GM10248 (cell line): ENCODE measurements around the gene TAOK1.

Experiments used
- CTCF ChIA-PET: fragments of 300-600 bp; sonication (Branson Sonifier 250); formaldehyde crosslinking; extraction: SDS; loops from one replicate; lab custom pipeline; 2021; ENCODE audit warnings: antibody characterized with exemption; lab: Yijun Ruan, JAX
- POLR2A ChIA-PET: fragments of 350-650 bp; sonication (Branson Sonifier 250); formaldehyde crosslinking; extraction: SDS; loops from one replicate; lab custom pipeline; 2020; ENCODE audit warnings: antibody characterized with exemption; lab: Yijun Ruan, JAX
- DNase-seq: peaks from one replicate; pipeline ENCODE4 v3.0.0; 2012; ENCODE audit errors: extremely low spot score
- TF ChIP-seq, protein P1 (sequence below): IDR thresholded peaks from 2 replicates; pipeline ENCODE4 v1.5.1; 2012; ENCODE audit warnings: mild to moderate bottlenecking, low read depth; ENCODE audit errors: extremely low read depth, missing control alignments, control extremely low read depth

TAOK1 gene

DNA sequence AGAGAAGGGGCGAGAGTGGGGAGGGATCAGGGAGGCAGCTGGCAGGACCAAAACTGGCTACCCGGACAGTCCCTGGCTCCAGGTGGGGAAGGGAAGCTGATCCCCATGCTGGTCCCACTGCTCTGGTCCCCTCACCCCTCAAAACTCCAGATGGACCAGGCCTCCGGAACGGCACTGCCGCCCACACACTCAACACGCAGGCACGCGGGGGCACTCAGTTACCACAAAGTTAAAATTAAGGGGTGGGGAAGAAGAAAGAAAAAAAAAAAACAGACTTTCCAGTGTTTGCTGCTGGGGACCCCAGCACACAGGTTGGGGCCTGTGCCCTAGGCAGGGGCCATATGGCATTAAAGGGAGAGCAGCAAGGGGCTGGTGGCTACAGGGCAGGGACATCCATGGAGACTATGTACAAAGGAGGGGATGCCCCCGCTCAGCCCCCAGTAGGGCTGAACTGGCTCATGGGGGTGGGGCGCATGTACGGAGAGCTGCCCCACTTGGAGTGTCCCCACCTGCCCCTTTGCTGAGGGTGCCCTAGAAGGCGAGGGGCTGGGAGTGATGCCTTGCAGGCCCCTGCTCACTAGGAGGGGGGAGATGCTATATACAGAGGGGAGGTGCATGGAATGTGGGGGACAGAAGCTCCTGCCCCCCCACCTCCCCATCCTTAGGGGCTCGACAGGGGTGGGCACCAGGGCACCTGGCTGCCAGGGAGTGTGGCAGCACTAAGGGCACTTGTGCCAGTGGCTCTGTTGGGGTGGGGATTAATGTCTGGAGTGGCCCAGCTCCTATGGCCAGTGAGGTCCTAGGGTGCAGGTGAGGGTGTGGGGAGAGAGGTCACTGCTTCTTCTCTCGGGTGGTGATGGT lies 183.9 kb downstream of the TAOK1 start:
- ChIA-PET CTCF (interaction anchor here (1.0 to 14.3 kb wide), 14 partner anchors 8 to 519 kb away, joined by 3 to 172 read pairs (median 6); partner anchors contain the start of genes ANKRD13B and GIT1), POLR2A (interaction anchor here (1.0 kb wide), 1 partner anchor 7 kb away, joined by 3 read pairs; the partner anchor contains the start of gene ABHD15)

DNA sequence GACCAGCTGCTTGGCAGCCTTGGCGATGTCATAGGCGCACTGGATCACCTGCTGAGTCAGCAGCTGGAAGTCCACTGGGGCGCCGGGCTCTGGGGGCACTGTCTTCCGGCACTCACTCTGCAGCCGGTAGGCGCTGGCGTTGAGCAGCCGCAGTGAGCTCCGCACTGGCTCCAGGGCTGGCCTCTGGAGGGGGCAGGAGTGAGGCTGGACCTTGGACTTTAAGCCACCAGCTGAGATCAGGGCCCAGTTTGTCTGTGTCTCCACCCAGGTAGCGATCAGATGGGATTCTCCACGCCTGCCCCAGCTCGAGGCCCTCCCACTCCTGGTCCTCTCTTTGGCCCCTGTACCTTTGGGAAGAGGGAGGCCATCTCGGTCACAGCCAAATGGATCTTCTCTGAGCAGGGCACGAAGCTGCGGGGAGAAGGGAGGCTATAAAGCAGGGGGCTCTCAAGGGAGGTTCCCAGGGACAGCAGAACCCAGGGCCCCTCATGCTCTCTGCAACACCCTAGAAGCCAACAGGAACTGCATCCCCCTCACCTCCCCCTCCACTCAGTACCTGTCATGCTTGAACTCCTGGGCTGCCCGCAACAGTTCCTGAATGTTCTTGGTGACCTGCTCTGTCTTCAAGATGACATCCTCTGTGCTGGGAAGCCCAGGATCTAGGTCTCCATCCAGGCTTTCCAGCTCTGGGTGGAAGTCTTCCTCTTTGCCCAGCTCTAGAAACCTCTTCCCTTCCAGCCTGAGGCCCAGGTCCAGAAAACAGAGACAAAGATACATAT lies 184.8 kb downstream of the TAOK1 start:
- no peak for DNase-seq
- ChIA-PET CTCF (interaction anchor here (0.7 to 14.3 kb wide), 9 partner anchors 9 to 444 kb away, joined by 3 to 172 read pairs (median 5); partner anchors contain the start of genes ANKRD13B and GIT1), POLR2A (interaction anchor here (1.0 kb wide), 1 partner anchor 8 kb away, joined by 3 read pairs; the partner anchor contains the start of gene ABHD15)

More for the DNA sequence above, 183.9 kb downstream of the TAOK1 start:
- TF ChIP-seq, protein P1, sequence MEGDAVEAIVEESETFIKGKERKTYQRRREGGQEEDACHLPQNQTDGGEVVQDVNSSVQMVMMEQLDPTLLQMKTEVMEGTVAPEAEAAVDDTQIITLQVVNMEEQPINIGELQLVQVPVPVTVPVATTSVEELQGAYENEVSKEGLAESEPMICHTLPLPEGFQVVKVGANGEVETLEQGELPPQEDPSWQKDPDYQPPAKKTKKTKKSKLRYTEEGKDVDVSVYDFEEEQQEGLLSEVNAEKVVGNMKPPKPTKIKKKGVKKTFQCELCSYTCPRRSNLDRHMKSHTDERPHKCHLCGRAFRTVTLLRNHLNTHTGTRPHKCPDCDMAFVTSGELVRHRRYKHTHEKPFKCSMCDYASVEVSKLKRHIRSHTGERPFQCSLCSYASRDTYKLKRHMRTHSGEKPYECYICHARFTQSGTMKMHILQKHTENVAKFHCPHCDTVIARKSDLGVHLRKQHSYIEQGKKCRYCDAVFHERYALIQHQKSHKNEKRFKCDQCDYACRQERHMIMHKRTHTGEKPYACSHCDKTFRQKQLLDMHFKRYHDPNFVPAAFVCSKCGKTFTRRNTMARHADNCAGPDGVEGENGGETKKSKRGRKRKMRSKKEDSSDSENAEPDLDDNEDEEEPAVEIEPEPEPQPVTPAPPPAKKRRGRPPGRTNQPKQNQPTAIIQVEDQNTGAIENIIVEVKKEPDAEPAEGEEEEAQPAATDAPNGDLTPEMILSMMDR = no peak
- DNase-seq = no peak

DNA sequence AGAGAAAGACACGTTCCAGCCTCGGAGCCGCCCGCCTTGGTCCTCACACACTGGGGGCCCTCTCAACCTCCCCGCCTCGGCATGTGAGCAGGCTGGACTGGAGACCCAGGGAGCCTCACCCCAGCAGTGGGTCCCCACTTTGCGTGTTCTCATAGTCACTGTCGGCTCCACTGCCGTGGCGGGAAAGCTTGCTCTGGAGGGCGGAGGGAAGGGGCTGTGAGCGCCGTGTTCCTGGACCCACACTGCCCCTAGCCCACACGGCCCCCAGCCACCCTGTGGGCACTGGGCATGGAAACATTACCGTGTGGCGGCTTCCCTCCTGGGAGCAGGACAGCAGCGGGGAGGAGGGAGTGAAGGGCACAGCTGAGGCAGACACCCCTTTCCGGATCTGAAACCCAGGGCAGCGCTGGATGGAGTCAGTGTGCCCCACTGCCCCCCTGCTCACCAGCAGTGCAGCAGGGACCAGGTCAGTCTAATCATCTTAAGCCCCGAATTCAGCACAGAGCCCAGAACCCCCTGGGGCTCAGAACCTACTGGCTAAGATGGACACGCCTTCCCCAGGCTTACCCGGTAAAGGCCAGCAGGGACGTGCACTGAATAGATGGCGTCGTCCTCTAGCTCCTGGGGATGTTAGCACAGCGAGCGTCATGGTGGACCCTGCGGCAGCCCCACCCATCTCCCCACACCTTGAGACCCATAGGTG lies 185.5 kb downstream of the TAOK1 start:
- POLR2A ChIA-PET = interaction anchor here (1.0 kb wide), 1 partner anchor 9 kb away, joined by 3 read pairs; the partner anchor contains the start of gene ABHD15
- TF ChIP-seq, protein P1 = no peak
- no peak for DNase-seq
- CTCF ChIA-PET = interaction anchor here (0.7 to 14.3 kb wide), 10 partner anchors 8 to 444 kb away, joined by 3 to 172 read pairs (median 5); partner anchors contain the start of genes ANKRD13B and GIT1

More for the DNA sequence above, 184.8 kb downstream of the TAOK1 start:
- TF ChIP-seq, protein P1 = no peak

DNA sequence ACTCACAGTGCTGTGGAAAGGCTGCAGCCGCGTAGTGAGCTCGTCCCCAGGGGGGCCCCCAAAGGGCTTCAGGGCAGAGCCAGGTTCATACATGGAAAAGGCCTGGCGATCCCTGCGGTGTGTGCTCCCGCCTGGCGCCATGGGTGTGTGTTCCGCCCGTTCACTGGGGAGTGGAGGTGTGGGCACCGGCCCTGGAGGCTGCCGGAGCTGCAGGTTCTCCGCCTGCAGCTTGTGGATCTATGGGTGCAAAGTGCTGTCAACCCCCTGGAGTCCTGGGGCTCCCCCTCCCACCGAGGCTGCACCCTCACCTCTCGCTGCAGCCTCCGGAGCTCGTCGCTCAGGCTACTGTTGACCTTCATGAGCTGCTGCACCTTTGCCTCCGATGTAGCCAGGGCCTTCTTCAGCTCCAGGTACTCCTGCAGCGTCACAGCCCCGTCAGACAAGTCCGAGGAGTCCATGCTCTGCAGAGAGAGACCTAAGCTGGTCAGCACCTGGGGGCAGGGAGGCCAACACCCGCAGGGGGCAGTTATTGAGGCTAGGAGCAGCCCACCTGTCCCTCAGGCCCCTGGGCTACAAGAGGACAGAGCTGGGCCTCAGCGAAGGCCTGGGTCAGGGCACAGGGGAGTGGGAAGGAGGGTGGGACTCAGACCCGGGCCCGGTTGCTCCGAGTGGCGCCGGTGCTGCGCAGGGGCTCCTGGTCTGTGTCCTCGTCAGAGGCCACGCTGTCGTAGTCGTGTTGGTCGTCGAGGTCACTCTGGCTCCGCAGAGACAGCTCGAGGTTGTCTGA lies 186.2 kb downstream of the TAOK1 start:
- ChIA-PET CTCF (interaction anchor here (1.1 to 14.3 kb wide), 6 partner anchors 10 to 431 kb away, joined by 3 to 172 read pairs (median 33); partner anchors contain the start of genes ANKRD13B and GIT1), POLR2A (no interaction called here)
- TF ChIP-seq, protein P1 = no peak
- DNase-seq = no peak

DNA sequence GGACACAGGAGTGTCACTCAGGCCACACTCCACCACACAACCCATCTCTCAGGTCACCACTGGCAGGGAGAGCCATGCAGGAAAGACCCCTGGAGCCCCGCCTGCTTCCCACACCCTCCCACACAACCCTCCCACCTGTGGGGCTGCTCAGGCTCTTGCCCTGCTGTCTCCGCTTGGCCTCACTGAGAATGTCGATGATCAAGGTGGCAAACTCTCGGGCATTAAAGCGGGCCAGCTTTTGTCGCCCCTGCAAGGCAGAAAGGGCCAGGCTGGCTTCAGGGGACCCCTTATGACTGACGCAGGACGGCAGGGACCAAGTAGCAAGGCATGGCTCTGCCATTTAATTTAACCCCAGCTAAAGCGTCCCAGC lies 186.8 kb downstream of the TAOK1 start:
- DNase-seq = no peak
- POLR2A ChIA-PET = no interaction called here
- CTCF ChIA-PET = interaction anchor here (1.1 to 14.3 kb wide), 4 partner anchors 10 to 207 kb away, joined by 5 to 172 read pairs (median 102); partner anchors contain the start of genes ANKRD13B and GIT1
- TF ChIP-seq, protein P1 = no peak
